ENCODE measurements around the gene DPP4. TPM values are rescaled to one million over a fixed set of nuclear protein-coding genes. Genes with fewer than 3 reads are reported as not detected.

DPP4 gene
- total RNA-seq, 2 donors from 2014 or later, result 25.5 to 40.5 TPM

GRCh38 chr2:162092658-162093556 is 18.9 kb upstream of the DPP4 start:
- DNase-seq, result no peak
- intact Hi-C loops (cut with DNase I), result no loop called here
- TF ChIP-seq CTCF (IDR thresholded peaks at IDR 0.05), result no peak
- no peak overlapping the region for H3K9ac ChIP-seq (ENCODE audit: low read depth in 2 of 2, low read length in 2 of 2)
- no peaks in the 10 kb centered on the region for H3K9me3 ChIP-seq
- H3K36me3 ChIP-seq, result no peaks in the 10 kb centered on the region
- no peak overlapping the region for H3K27ac ChIP-seq
- H3K27me3 ChIP-seq, result no peaks in the 10 kb centered on the region
- H3K4me1 ChIP-seq, result no peaks in the 10 kb centered on the region
- H3K4me3 ChIP-seq, result no peak overlapping the region

GRCh38 chr2:162092008-162092390 is 18.0 kb upstream of the DPP4 start:
- TF ChIP-seq CTCF (IDR thresholded peaks at IDR 0.05), result no peak
- DNase-seq, result no peak
- H3K9me3 ChIP-seq, result no peaks in the 10 kb centered on the region
- no peak overlapping the region for H3K9ac ChIP-seq (ENCODE audit: low read depth in 2 of 2, low read length in 2 of 2)
- no peaks in the 10 kb centered on the region for H3K36me3 ChIP-seq
- H3K4me3 ChIP-seq, result no peak overlapping the region
- no peak overlapping the region for H3K27ac ChIP-seq
- intact Hi-C loops (cut with DNase I), result no loop called here
- no peaks in the 10 kb centered on the region for H3K4me1 ChIP-seq
- no peaks in the 10 kb centered on the region for H3K27me3 ChIP-seq

GRCh38 chr2:162091325-162092007 is 17.5 kb upstream of the DPP4 start:
- Histone ChIP-seq H3K9me3 (no peaks in the 10 kb centered on the region), H3K36me3 (no peaks in the 10 kb centered on the region), H3K4me3 (no peak overlapping the region), H3K4me1 (no peaks in the 10 kb centered on the region), H3K9ac (ENCODE audit: low read depth in 2 of 2, low read length in 2 of 2) (no peak overlapping the region), H3K27me3 (no peaks in the 10 kb centered on the region), H3K27ac (peak overlapping the region; percentile 47)
- intact Hi-C loops (cut with DNase I), result no loop called here
- TF ChIP-seq CTCF (IDR thresholded peaks at IDR 0.05), result peak; percentile 18
- peak; percentile 81 for DNase-seq

- no peak overlapping the region for H3K9ac ChIP-seq (ENCODE audit: low read depth in 2 of 2, low read length in 2 of 2)
- no peak overlapping the region for H3K4me3 ChIP-seq
- no peaks in the 10 kb centered on the region for H3K36me3 ChIP-seq
- peak overlapping the region; percentile 35 for H3K27ac ChIP-seq
- intact Hi-C loops (cut with DNase I), result no loop called here
- H3K4me1 ChIP-seq, result no peaks in the 10 kb centered on the region
- no peak for DNase-seq
- no peaks in the 10 kb centered on the region for H3K9me3 ChIP-seq
- no peak for TF ChIP-seq CTCF (IDR thresholded peaks at IDR 0.05)
- no peaks in the 10 kb centered on the region for H3K27me3 ChIP-seq
Measured at GRCh38 chr2:162090109-162090508, 16.1 kb upstream of the DPP4 start.

- no peak for TF ChIP-seq CTCF (IDR thresholded peaks at IDR 0.05)
- H3K4me3 ChIP-seq, result no peak overlapping the region
- no peaks in the 10 kb centered on the region for H3K36me3 ChIP-seq
- H3K27ac ChIP-seq, result no peak overlapping the region
- DNase-seq, result no peak
- no peaks in the 10 kb centered on the region for H3K9me3 ChIP-seq
- intact Hi-C loops (cut with DNase I), result no loop called here
- H3K4me1 ChIP-seq, result no peaks in the 10 kb centered on the region
- no peak overlapping the region for H3K9ac ChIP-seq (ENCODE audit: low read depth in 2 of 2, low read length in 2 of 2)
- H3K27me3 ChIP-seq, result no peaks in the 10 kb centered on the region
Measured at GRCh38 chr2:162086904-162087303, 12.9 kb upstream of the DPP4 start.
